Ammon's horn (tissue), 1 donor: ENCODE measurements around the gene BAIAP2L2.
"Not testable (repeated sequence)": the region's sequence is repeated elsewhere in the genome, so short reads cannot be mapped to it uniquely, and the experiment has no call there.

ENCODE experiments used
- DNase-seq: peaks from one replicate; pipeline ENCODE4 v3.0.0-alpha.2; 2016; ENCODE audit warnings: low spot score

Gene BAIAP2L2

DNA sequence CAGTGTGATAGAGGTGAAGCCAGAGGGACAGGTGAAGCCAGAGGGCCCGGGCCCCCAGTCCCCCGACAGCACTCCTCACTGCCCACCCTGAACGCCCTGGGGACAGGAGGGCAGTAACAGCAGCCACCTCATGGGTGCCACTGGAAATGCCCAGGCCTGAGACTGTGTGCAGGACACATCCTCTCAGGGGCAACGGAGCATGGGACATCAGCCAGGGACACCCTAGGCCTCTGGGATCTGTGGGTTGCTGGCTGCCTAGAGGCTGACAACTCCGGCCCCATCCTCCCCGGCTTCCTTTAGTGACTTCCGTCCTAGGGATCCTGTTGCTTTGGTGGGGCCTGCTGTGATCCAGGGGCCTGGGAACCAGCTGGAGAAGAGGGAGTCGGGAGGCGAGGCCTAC, 17.4 kb upstream of the BAIAP2L2 start:
- DNase-seq: no peak

DNA sequence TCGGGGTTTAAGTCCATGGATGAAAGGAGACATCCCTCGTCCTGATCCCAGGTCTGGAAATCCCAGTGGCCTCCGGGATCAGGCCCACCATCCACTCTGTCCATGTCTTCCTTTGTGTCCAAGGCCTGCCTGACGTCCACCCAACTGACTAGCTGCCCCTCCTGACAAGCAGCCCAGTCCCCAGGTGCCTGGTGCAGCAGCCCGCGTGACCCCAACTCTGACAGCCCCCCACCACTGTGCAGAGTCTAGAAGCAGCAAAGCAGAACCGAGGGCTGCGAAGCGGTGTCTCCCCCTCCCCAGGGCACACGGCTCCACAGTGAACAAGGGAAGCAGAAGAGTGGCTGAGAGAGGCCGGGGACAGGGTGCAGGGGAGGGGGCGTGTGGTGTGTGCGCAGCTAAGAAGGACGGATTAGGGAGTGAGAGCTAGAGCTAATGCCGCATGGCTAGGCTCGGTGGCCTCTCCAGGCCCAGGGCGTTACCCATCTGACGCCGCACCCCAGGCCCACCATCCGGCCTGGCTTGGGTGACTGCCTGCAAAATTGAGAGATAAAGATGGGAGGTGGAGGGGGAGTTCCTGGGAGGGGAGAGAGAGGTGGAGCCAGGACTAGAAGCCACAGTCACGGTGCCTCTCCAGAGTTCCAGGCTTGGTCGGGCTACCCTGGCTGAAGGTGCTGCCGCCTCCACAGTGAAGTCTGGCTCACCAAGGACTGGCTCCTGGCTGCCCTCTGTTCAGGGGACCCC, 16.6 kb upstream of the BAIAP2L2 start:
- no peak for DNase-seq

DNA sequence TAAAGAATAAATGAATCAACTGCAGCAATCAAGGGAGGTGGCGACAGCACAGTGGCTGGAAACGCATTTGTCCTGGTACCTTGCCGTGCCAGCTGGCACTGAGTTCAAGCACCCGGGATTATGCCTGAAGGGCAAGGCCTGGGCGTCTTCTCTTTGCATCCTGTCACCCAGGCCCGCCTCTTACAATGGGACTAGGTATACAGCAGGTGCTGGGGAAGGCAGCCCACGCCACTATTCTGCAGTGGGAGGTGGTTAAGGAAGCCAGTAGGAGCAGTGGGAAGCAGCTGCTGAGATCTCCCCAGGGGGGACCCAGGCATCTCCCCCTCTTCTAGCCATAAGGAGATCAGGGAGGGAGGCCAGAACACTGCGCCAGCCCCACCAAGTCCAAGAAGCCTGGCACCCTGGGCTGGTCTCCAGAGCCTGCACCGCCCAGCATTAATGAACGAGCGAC, 15.3 kb upstream of the BAIAP2L2 start:
- peak; percentile 38 for DNase-seq

DNA sequence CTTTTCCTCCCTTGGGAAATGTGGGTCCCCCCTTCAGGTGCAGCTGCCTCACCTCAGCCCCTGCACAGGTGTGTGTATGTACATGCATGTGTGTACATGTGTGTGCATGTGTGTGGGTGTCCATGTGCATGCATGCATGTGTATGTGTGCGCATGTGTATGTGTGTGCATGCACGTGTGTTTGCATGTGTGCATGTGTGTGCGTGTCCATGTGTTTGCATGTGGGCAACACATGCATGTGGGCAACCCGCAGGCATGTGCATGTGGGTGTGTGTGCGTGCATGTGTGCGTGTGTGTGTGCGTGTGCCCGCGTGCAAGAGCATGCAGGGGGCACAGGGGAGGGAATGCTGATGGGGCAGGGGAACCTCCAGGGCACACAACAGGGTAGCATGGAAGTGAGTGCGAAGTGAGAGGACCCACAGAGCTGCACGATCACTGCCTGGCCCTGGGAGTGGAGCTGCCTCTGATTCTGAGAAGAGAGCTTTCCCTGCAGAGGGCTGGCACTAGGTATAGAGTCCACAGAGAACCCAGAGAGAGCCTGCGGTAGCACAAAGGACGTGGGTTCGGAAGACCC, 14.6 kb upstream of the BAIAP2L2 start:
- no peak for DNase-seq

DNA sequence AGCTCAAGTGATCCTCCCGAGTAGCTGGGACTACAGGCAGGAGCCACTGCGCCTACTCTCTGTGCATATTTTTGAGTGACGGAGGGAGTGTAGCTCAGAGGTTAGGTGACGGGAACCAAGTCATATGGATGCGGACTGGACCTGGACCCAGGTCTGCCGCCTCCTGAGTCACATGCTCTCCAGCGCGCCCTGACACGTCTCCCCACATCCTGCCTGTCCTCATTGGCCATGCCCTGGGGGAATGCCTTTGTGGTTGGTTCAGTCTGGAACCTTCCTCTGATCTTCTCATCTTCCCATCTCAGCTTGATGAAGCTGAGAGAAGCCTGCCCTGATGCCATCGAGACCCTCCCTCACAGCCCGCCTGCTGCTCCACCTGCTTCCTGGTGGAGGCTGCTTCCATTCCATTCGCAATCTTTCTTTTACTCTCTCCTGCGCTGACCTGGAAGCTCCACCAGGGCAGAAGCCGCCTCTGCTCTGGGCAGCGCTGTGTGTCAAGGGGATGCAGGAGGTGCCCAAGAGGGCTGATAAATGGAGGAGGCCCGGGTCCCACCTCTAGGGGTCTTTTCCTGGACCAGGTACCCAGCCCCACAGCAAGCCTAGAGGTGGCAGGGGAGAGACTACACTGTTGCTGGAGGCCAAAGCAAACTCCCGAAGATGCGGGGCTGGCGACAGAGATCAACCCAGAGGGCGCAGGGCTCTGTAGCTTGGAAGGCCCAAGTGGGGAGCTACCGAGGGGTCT, 13.9 kb upstream of the BAIAP2L2 start:
- no peak for DNase-seq

DNA sequence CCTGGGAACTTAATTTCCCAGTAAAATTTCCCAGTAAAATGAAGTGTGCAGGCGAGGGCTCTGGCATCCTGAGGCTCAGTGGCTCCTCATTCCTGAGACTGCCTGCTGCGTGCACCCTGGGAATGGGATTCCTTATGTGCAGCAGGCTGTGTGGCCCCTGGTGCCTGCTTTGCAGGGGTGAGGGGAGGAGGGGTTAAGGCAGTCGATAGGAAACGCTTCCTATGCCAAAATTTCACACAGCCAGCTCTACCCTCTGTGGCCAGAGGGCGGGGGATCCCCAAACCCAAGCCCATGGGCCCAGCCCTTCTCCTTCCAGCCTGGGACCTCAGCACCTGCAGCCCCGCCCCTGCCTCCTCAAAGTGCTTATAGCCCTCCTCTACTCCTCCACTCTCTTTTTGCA, 12.1 kb upstream of the BAIAP2L2 start:
- DNase-seq: no peak

DNA sequence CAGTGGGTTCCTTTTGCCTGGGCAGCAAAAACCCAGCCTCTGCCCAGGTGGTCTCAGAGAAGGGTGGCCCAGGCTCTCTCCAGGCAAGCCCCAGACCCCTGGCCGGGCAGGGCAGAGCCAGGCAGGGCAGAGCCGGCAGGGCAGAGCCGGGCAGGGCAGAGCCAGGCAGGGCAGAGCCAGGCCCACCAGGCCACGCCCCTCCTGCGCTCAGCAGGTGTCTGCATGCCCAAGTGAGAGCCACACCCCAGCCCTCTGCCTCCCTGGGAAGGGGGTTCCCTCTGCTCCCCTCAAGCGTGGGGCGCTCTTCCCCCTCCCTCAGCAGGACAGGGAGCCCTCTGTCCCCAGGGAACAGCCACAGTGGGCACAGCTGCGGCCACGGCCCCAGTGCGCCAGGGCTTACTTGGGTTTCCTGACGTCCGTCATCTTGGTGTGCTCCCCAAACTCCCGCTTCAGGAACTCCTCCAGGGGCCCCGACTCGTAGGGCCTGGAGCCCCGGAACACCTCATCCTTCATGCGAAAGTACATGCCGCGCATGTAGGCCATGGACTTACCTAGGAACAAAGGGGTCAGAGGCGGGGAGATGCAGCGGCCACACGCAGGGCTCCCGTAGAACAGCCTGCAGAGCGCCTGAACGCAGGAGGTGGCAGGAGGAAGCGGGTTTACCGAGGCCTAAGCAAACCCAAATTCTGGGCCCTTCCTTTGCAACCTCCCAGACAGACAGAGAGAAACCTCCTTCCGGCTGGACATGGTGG, 10.1 kb upstream of the BAIAP2L2 start:
- no peak for DNase-seq

DNA sequence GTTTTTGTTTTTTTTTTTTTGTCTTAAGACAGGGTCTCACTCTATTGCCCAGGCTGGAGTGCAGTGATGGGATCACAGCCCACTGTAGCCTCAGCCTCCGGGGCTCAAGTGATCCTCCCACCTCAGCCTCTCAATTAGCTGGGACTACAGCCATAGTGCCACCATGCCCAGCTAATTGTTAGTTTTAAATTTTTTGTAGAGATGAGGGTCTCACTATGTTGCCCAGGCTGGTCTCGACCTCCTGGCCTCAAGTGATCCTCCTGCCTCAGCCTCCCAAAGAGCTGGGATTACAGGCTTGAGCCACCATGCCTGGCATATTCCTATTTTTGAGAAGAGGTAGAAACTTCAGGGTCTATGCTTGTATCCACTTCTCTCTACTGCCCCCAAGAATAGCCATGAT, 8.3 kb upstream of the BAIAP2L2 start:
- DNase-seq: not testable (repeated sequence)

DNA sequence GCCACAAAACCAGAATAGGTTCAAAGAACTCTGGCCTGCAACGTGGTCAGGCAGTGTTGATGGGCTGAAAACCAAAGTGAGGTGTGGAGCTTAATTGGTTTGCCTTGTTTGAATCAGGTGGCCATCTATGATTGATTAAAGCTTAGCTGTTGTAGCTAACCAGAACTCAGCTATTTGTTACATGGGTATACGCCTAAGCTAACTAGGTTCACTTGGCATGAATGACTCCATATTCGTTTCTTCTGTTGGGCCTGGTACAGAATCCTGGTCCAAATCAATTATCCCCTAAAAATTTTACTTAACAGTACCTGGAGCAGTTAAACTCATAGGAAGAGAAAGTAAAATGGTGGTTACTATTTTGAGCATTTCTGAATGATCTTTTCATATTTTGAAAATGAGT, 7.7 kb upstream of the BAIAP2L2 start:
- no peak for DNase-seq

DNA sequence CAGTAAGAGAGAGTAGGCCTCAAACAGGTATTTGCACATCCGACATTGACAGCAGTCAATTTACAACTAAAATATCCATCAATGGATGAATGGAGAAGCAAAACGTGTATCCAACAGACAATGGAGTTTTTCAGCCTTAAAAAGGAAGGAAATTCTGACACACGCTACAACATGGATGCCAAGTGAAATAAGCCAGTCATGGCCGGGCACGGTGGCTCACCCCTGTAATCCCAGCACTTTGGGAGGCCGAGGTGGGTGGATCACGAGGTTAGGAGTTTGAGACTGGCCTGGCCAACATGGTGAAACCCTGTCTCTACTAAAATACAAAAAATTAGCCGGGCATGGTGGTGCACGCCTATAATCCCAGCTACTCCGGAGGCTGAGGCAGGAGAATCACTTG, 7.1 kb upstream of the BAIAP2L2 start:
- DNase-seq: not testable (repeated sequence)

DNA sequence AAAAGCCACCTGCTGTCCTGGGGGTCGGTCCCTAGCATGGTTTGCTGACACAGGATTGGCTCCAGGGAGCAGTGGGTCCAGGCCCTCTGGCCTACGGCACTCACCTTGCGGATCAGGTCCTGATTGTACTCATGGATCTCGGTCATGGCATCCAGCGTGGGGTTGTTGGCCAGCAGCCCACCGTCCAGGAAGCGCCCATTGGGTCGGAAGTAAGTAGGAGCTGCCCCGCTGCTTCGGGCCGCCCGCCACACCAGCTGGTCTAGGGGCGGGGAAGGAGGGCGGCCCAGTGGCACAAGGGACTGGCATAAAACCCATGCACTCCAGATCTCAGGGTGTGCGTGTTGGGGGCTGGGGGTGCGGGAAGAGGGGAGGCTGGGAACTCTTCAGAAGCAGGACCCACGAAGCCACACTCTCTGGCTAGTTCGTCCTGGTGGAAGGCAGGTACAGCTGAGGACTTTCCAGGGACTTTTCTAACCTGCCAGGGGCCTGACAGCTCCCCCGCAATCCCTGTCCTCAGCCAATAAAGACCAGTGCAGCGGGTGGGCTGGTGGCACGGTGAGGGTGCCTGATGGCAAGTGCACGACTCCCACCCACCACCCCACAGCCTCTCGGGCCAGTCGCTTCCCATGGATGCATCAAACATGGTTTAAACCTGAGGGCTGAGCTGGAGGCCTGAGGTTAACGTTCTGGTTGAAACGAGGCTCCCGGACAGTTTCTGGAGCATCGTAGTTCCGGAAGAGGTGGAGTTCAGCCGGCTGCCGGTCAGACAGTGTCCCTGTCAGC, 5.1 kb upstream of the BAIAP2L2 start:
- no peak for DNase-seq

DNA sequence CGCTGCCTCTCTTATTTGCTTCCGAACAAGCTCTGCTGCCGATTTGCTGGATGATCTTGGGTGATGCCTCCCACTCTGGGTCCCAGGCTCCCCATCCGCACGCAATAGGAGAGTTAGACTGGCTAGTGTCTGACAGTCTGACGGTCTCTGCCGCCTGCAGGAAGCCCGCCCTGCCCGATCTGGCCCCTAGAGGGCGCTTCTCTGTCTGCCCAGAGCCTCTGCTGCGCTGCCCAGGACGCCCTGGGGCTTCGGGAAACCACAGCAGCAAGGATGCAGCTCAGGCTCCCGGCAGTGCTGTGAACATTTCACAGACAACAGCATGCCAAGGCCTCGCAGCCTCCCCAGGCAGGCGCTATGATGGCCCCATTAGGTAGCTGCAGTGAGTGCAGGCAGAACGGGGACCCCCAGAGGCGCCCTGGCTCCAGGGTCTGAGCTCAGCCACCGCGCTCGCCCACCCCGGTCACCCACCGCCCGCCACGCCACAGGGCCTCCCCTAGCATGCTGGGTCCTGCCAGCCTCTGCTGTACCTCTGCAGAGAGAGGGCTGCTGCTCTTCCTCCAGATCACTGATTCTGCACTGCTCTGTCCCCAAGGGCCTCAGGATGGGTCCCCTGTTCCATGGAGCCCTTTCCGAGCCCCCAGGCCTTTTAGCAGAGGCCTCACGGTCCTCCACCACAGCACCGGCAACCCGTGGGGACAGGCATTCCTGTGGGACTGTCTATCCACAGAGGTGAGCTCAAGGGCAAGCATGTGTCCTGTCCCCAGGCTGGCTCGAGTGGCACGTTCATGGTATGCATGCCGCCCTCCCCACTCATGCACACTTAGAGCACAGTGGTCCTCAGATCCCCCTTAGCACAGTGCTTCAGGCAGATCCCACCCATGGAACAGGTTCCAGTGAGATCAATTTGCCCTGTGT, 4.3 kb upstream of the BAIAP2L2 start:
- peak; percentile 87 for DNase-seq

DNA sequence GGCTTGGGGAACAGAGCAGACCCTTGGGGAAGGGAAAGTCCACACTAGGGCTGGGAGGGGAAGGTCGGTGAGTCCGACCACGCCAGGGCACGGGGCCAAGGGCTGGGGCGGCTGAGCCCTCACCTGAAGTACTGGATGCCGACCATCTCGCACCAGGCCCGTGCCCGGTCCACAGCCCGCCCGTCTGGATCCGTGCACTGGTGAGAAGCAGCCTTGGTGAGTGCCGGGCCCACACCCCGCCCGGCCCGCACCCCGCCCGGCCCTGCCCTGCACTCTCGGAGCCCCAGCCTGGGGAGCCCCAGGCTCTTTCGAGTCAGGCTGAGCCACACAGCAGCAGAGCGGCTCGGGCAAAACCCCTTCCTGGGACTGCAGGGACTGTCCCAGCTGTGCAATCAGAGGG, 1.9 kb upstream of the BAIAP2L2 start:
- no peak for DNase-seq

DNA sequence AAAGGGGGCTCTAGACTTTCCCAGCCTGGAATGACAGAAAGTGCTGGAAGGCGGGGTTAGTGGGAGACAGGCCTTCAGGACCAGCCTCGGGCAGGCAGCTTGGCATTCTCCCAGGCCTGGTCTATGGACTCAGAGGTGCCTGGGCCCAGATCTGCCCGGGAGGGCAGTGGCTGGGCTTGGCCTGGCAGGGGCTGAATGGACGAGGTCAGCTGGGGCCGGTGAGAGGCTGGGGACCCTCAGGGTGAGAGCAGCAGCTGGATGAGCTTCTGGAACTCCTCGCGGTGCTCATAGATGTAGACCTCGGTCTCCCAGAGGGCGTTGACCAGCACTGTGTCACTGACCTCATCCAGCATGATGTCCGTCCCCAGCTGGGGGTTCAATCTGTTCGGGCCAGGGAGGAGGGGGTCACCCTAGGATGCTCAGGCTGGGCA, 1.5 kb upstream of the BAIAP2L2 start:
- DNase-seq: no peak

DNA sequence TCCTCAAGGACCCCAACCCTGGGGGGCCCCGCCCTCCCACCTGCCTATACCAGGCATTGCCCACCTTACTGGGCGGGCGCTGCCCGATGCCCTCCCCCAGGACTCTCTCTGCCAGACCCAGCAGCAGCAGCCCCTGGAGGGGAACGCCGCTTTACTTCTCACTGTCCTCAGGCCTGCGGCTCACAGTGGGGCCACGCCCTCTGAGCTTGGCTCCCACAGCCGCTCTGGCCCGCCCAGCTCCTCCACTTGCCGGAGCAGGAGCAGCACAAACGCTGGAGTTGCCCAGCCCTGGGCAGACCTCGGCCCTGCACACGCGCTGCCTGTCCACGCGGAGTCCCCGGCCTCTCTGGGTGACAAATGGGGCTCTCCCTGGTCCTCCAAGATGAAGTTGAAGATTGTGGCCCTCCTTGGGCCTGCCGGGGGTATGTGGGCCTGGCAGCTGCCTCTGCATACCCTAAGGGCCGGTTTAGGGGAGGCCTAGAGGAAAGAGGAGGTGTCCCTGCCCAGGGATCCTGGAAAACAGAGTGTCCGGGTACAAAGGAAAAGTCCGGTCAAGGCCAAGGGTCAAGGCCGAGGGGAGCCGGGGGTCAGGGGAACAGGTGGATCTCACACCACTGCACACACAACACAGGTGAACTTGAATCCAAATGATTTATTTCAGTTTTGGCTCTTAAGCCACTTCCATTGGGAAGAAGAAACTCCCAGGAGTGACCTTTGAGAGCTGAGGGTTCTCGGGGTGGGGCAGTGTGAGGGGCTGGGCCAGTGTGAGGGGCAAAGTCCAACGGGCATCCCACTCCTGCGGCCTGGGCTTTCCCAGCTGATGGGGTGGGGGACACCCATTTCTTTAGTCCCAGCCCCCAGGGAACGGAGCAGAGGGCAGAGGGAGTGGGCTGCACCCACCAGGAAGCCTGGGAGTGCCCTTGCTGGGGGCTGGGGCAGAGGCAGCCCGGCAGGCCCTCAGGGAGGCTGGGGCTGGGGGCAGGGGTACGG, 674 bp upstream of the BAIAP2L2 start:
- DNase-seq: no peak

DNA sequence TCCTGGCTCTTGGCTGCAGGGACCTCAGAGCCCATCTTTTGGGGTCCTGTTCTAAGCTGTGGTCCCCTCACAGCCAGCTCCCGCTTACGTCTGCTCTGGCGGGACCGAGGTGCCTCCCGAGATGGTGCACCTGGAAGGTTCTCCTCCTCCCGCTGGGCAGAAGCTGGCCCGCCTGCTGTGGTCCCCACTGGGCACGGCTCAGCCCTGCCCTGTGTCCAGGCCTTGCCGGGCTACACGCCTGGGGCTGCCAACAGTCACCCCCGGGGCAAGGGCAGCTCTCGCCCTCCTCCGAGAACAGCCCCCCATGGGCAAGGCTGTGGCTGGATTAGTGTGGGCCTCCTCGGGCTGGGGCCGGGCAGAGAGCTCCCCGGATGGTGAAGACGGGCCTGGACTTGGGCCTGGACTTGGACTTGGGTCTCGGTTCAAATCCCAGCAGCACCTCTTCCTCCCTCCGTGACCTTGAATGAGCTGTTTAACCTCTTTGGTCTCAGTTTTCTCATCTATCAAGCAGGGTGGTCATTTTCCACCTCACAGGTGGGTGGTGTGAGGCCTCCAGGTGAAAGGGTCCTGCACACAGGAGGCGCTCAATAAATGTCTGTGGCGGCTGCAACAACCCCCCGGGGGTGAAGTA, 998 bp downstream of the BAIAP2L2 start:
- DNase-seq: no peak

DNA sequence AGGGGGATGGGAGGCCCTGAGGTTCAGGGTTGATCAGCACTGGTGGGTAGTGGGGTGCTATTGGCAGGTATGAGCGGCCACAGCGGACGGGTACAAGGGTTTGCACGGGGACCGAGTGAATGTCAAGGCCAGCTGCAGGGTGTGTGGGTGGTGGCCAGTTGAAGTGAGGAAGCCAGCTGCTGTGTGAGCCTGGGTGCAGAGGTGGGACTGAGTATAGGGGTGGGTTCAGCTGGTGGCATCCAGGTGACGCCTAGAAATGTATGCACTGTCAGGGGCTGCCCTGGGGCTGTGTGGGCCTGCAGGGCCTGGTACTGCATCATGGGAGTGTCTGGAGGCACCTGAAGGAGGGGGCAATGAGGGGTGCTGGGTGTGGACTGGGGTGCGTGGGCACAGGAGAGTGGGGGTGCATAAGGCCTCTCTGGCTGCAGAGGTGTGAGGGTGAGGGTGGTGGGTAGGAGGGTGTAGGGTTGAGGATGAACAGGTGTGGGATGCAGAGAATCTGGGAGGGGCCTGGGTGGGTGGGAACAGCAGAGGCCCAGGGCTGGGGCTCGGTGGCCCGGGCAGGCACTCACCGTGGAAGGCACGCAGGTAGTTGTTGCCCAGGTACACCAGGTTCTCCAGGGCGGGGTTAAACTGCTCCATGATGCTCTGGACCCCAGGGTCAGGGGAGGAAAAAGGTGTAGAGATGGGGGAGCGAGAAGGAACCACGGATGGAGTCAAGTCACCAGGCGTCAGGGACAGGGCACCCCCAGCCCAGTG, 1.7 kb downstream of the BAIAP2L2 start:
- no peak for DNase-seq
